Heart left ventricle (tissue), 16 donors: ENCODE data around the gene CNOT1. TPM values are rescaled to one million over a fixed set of nuclear protein-coding genes. Genes with fewer than 3 reads are reported as not detected.

Experiments used
- ATAC-seq, 4 donors: fragments of 200-7000 bp; cut with Tn5 transposase; one replicate each; pipeline ENCODE4 v1.9.1; 2020 to 2022; ENCODE audit warnings: moderate library complexity in 4 of 4, mild to moderate bottlenecking in 3 of 4, moderate number of reproducible peaks in 1 of 4
- DNase-seq, 5 donors: peaks; one replicate each; pipeline ENCODE4 v3.0.0-alpha.2; 2020
- H3K27ac ChIP-seq, 12 donors: fragments of 200-600 bp; sonication (generic) in 4 of 12; one replicate each; pipeline versions ENCODE4 v1.5.0 to v1.8.0; 2016 to 2022; ENCODE audit warnings: mild to moderate bottlenecking in 2 of 12
- H3K27me3 ChIP-seq, 9 donors: fragments of 200-600 bp; sonication (generic) in 2 of 9; one replicate each; pipeline versions ENCODE4 v1.5.1 to v1.8.0; 2016 to 2022; ENCODE audit warnings: mild to moderate bottlenecking in 3 of 9
- H3K36me3 ChIP-seq, 9 donors: fragments of 200-600 bp; sonication (generic) in 2 of 9; one replicate each; pipeline versions ENCODE4 v1.5.0 to v1.8.0; 2018 to 2022; ENCODE audit warnings: mild to moderate bottlenecking in 2 of 9
- H3K4me1 ChIP-seq, 12 donors: fragments of 200-600 bp; sonication (generic) in 4 of 12; one replicate each; pipeline versions ENCODE4 v1.5.0 to v1.8.0; 2016 to 2022; ENCODE audit warnings: mild to moderate bottlenecking in 3 of 12
- H3K4me3 ChIP-seq, 12 donors: fragments of 200-600 bp; sonication (generic) in 4 of 12; one replicate each; pipeline versions ENCODE4 v1.5.0 to v1.8.0; 2017 to 2022; ENCODE audit warnings: mild to moderate bottlenecking in 9 of 12, moderate library complexity in 4 of 12
- H3K9me3 ChIP-seq, 12 donors: fragments of 200-600 bp; sonication (generic) in 4 of 12; one replicate each; pipeline versions ENCODE4 v1.5.0 to v1.8.0; 2016 to 2022; ENCODE audit warnings: mild to moderate bottlenecking in 1 of 12
- CTCF ChIP-seq, 12 donors: fragments of 200-600 bp; sonication (generic) in 4 of 12; IDR thresholded peaks; one replicate each; pipeline versions ENCODE4 v1.5.0 to v1.8.0; 2018 to 2022; ENCODE audit warnings: antibody characterized with exemption in 12 of 12, mild to moderate bottlenecking in 5 of 12
- POLR2A ChIP-seq, 2 donors: fragments of 450-650 bp; IDR thresholded peaks; one replicate each; pipeline ENCODE4 v1.6.1; 2017; ENCODE audit warnings: antibody characterized with exemption in 2 of 2, mild to moderate bottlenecking in 2 of 2, moderate library complexity in 2 of 2
- WGBS, 4 donors: extraction: QIAGEN DNeasy Blood & Tissue Kit in 2 of 4; methylation state at CpG; one replicate each; pipeline versions ENCODE4 v1.1.5 to v1.1.7; 2013 to 2018; 5-methylcytosine and 5-hydroxymethylcytosine counted together
- intact Hi-C, 10 donors: fragments of 100-400 bp; cut with DNase I; formaldehyde crosslinking; loops; one replicate each; pipeline versions ENCODE4 v1.11.1 to v1.14.2; 2022
- polyA plus RNA-seq, 2 donors: library from polyadenylated mRNA; stranded (reverse); fragments of 200-250 nt; gene quantifications; one replicate each; pipeline ENCODE4 v1.2.3, GENCODE V29; 2013
- total RNA-seq, 9 donors: library from RNA; depleted of rRNA in 2 of 9; stranded (reverse); fragments of >200 nt in 2 of 9; fragmentation: NEBNext Ultra II Directional in 3 of 9; extraction: Animal tissue kit (Norgen Biotek cat#: 25700) in 3 of 9; gene quantifications; one replicate each; pipeline versions ENCODE4 v1.1.0 to v1.2.4, GENCODE V29; 2016 to 2023
- donor health status: ischemic (EF 13 %, LVEDD 7.1; RV severe dilation, severe dysfunction).
- donor health status: healthy with polysubstance abuse.
- donor health status: DM: no; HTN: yes; CAD: no.
- donor health status: DM: no; HTN: no; CAD: no.
- donor health status: ischemic (EF 25% LVEDD 6.9; RV normal size, moderate dysfunction).
- donor health status: ischemic (EF 25% LVEDD 5.7; RV mildly dilated, moderate dysfunction).
- donor health status: healthy.
- donor health status: DM: yes; HTN: yes; CAD: no.
- donor health status: ischemic (EF 35%, LVEDD 5.7; RV mildly dilated, moderate dysfunction).
- donor health status: nonischemic (EF 11% LVEDD 7.7; RV severe dilation, severe dysfunction).
- donor health status: DM: yes; HTN: yes; CAD: no.
- donor health status: PGD.
- donor health status: ischemic (EF 29% LVEDD 5.4; RV normal size, mild dysfunction).
- donor health status: nonischemic (EF 23%, LVEDD 6.1; RV moderate dilation, normal function).

The CNOT1 gene
- total and polyA plus RNA-seq, 11 donors, result 21.2 to 110 (median 81.1) TPM

DNA sequence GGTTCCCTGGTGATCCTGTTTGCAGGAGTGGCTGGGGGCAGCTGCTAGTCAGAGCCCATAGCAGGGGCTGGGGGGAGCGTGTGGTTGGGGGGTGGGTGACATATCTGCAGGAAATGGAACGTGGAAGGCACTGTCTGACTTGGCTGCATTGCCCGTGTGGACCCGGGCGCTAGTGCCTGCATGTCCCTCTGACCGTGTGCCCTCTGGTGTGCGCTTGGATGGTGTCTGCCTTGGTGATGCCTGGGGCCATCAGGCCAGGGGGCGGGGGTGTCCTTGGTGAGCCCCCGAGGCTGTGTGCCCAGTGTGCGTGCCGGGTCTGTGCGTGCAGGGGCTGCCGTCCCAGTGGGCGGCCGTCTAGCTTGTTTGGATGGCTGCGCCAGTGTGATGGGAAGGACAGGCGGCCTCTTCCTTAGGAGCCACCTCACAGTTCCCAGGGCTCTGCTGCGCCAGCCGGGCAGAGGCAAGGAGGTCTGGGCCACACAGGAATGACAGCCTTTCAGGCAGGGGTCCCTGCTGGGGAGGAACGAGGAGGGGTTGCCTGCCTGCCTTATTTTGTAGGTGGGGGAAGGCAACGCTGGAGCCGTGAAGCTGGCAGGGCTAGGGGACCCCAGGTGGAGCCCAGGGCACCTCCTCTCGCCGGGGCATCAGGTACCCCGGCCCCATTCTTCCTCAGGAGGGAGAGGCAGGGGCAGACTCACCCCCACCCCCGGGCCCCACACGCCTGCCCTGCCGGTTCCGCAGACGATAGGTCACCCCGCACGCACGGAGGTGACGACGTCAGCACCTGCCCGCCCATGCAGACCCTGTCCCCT, 129.0 kb downstream of the CNOT1 start:
- peaks cover 0 to 33% (median 8%) of the 10 kb centered on the region in 9 donors for H3K36me3 ChIP-seq
- WGBS, 4 donors, result 41 to 53% (median 47%) methylated on average over 22 to 36 of the region's 36 CpGs
- peak in 2 of 4 donors; percentile 1 to 3 for ATAC-seq
- intact Hi-C loops, result no loop called here
- H3K4me1 ChIP-seq, result peaks cover 0 to 55% (median 16%) of the 10 kb centered on the region in 12 donors
- peak overlapping the region in 7 of 12 donors; percentile 8 to 56 (median 34) for H3K27ac ChIP-seq
- H3K4me3 ChIP-seq, result peak overlapping the region in 9 of 12 donors; percentile 2 to 39 (median 25)
- TF ChIP-seq POLR2A (IDR thresholded peaks at IDR 0.05) (no peak), CTCF (IDR thresholded peaks at IDR 0.05) (no peak)
- H3K27me3 ChIP-seq, result peaks cover 0 to 16% (median 0%) of the 10 kb centered on the region in 9 donors
- no peaks in the 10 kb centered on the region for H3K9me3 ChIP-seq
- peak in 1 of 5 donors; percentile 15 for DNase-seq

DNA sequence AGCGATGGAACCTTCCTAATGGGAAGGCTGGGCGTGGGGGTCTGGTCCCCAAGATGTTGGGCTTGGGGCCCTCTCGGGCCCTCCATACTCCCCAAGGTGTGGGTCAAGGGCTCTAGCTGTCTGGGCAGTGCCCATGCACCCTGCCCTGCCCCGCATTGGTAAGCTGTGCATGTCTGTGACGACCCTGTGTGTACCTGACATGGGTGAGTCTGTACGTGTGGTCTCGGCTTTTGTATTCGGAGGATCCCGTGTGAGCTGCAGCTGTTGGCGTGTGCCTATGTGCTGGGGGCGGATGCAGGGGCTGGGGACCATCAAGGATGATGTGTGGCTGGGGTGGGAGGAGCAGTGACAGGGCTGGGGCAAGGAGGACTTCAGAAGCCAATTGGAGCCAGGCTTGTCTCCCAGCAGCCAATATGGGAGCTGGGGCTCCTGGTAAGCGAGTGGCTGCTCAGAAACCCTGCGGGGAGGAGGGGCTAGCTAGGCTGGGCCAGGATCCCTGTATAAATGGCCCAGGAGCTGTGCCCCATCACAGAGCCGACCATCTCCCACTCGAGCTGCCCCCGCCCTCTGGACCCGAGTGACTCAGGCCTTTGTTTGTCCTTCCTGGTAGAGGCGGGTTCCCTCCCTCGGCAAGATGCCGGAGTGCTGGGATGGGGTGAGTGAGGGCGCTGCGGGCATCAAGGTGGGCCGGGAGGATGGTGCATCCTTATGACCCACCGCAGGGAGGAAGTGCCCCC, 129.8 kb downstream of the CNOT1 start, which contains the start of gene NDRG4:
Gene NDRG4, plus strand, starts transcription at position 529 of the 737 bp plus-strand sequence. Its CDS starts 106 bp downstream, at position 635.
- Histone ChIP-seq H3K4me3 (peak within 1 kb of the TSS in 9 of 12 donors; percentile 2 to 39 (median 18)), H3K27me3 (peaks cover 0 to 16% (median 0%) of the 10 kb centered on the region in 9 donors), H3K9me3 (no peaks in the 10 kb centered on the region), H3K27ac (peak within 1 kb of the TSS in 6 of 12 donors; percentile 8 to 56 (median 38)), H3K4me1 (peaks cover 0 to 63% (median 23%) of the 10 kb centered on the region in 12 donors), H3K36me3 (peaks cover 0 to 26% (median 8%) of the 10 kb centered on the region in 9 donors)
- 54 to 63% (median 59%) methylated on average over 15 to 24 of the region's 24 CpGs for WGBS, 4 donors
- intact Hi-C loops, result no loop called here
- TF ChIP-seq POLR2A (IDR thresholded peaks at IDR 0.05) (no peak), CTCF (IDR thresholded peaks at IDR 0.05) (no peak)
- DNase-seq (peak in 3 of 5 donors; percentile 62 to 79 (median 75)), ATAC-seq (peak; percentile 25 to 46 (median 37))

DNA sequence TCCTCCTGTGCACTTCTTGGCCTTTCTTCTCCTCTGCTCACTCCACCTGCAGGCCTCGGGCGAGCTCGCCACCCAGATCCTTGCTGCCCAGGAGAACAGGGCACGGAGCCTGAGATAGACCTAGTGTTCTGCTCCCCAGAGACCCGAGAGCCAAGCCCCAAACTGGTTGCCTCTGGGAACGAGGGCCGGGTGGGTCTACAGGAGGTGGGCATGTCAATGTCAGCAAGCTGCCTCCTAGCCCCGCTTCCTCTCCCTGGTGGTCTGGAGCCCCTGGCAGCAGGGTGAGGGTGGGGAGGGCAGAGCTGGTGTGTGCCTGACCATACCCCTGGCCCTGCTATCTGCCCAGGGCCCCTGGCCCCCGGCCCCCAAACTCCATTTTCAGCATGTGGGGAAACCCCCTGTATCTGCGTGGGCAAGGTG, 130.5 kb downstream of the CNOT1 start:
- TF ChIP-seq POLR2A (IDR thresholded peaks at IDR 0.05) (no peak), CTCF (IDR thresholded peaks at IDR 0.05) (no peak)
- ATAC-seq, result no peak
- intact Hi-C loops, result no loop called here
- Histone ChIP-seq H3K4me3 (no peak overlapping the region), H3K27ac (peak overlapping the region in 5 of 12 donors; percentile 2 to 44 (median 4)), H3K27me3 (peaks cover 0 to 16% (median 0%) of the 10 kb centered on the region in 9 donors), H3K36me3 (peaks cover 0 to 20% (median 3%) of the 10 kb centered on the region in 9 donors), H3K4me1 (peaks cover 0 to 70% (median 27%) of the 10 kb centered on the region in 12 donors), H3K9me3 (no peaks in the 10 kb centered on the region)
- no peak for DNase-seq
- WGBS, 4 donors, result 80 to 86% (median 84%) methylated on average over 9 to 10 of the region's 10 CpGs
